Keratinocyte (primary cell): ENCODE results near the gene ZCCHC7. TPM values are rescaled to one million over a fixed set of nuclear protein-coding genes. Genes with fewer than 3 reads are reported as not detected.
A peak's percentile ranks its signal among the peaks of the same experiment; 100 is the strongest.

Experiments
- DNase-seq: peaks from one replicate; pipeline ENCODE4 v3.0.0-alpha.2; 2011; ENCODE audit warnings: low read depth, missing footprints, low spot score
- FAIRE-seq: peaks from 2 replicates; lab custom pipeline; 2011; peaks lifted over from hg19 to GRCh38; lab: Jason Lieb, UNC
- H2AFZ ChIP-seq: 2 replicates; pipeline ENCODE4 v1.6.0; 2012; ENCODE audit warnings: low read length, control low read depth, inconsistent platforms; ENCODE audit not compliant: control insufficient read depth
- H3K27ac ChIP-seq: 2 replicates; pipeline ENCODE4 v1.5.1; 2011; ENCODE audit warnings: low read length; ENCODE audit not compliant: control insufficient read depth, insufficient read depth
- H3K27me3 ChIP-seq: 3 replicates; pipeline ENCODE4 v1.6.0; 2011; ENCODE audit warnings: low read length; ENCODE audit not compliant: control insufficient read depth, insufficient read depth; ENCODE audit errors: extremely low read depth
- H3K36me3 ChIP-seq, 2 experiments: 2 replicates in 1 of 2; 3 replicates in 1 of 2; pipeline ENCODE4 v1.5.1; 2011; ENCODE audit warnings: low read length in 2 of 2, mild to moderate bottlenecking in 1 of 2; ENCODE audit not compliant: control insufficient read depth in 2 of 2, insufficient read depth in 2 of 2; ENCODE audit errors: extremely low read depth in 1 of 2
- H3K4me1 ChIP-seq: 3 replicates; pipeline ENCODE4 v1.5.1; 2011; ENCODE audit warnings: low read length; ENCODE audit not compliant: control insufficient read depth, insufficient read depth; ENCODE audit errors: extremely low read depth
- H3K4me2 ChIP-seq: 3 replicates; pipeline ENCODE4 v1.6.0; 2011; ENCODE audit warnings: low read depth, low read length; ENCODE audit not compliant: control insufficient read depth, insufficient read depth; ENCODE audit errors: extremely low read depth
- H3K4me3 ChIP-seq, 3 experiments: fragments of 200-600 bp in 1 of 3; sonication (generic) in 1 of 3; 2 replicates in 2 of 3; 3 replicates in 1 of 3; pipeline ENCODE4 v1.5.1; 2011 to 2016; ENCODE audit warnings: low read length in 3 of 3, mild to moderate bottlenecking in 3 of 3, control low read depth in 2 of 3, inconsistent platforms in 1 of 3, low read depth in 1 of 3, mixed read lengths in 1 of 3, mixed run types in 1 of 3, moderate library complexity in 1 of 3; ENCODE audit not compliant: control insufficient read depth in 2 of 3, insufficient read depth in 2 of 3; ENCODE audit errors: extremely low read depth in 1 of 3
- H3K79me2 ChIP-seq: 2 replicates; pipeline ENCODE4 v1.6.0; 2012; ENCODE audit warnings: low read length; ENCODE audit not compliant: control insufficient read depth, insufficient read depth
- H3K9ac ChIP-seq: 3 replicates; pipeline ENCODE4 v1.6.0; 2011; ENCODE audit warnings: low read length; ENCODE audit not compliant: control insufficient read depth, insufficient read depth; ENCODE audit errors: extremely low read depth
- H3K9me1 ChIP-seq: 3 replicates; pipeline ENCODE4 v1.6.0; 2011; ENCODE audit warnings: low read length; ENCODE audit not compliant: control insufficient read depth, insufficient read depth; ENCODE audit errors: extremely low read depth
- H3K9me3 ChIP-seq: 2 replicates; pipeline ENCODE4 v1.5.1; 2012; ENCODE audit warnings: low read depth, low read length; ENCODE audit not compliant: control insufficient read depth
- H4K20me1 ChIP-seq: 3 replicates; pipeline ENCODE4 v1.6.0; 2011; ENCODE audit warnings: low read length; ENCODE audit not compliant: control insufficient read depth, insufficient read depth; ENCODE audit errors: extremely low read depth
- EZH2 ChIP-seq: IDR thresholded peaks from one replicate; pipeline ENCODE4 v1.6.1; 2012; ENCODE audit warnings: inconsistent platforms, mild to moderate bottlenecking, low read length, moderate library complexity
- dilution Hi-C: fragments of 300-500 bp; cut with MboI; formaldehyde crosslinking; loops from one replicate; pipeline ENCODE4 v1.7.0; 2020; ENCODE audit warnings: low sequenced_read_pairs; ENCODE audit not compliant: extremely low pct_ligation_motif_present
- polyA plus RNA-seq, 5 experiments: library from polyadenylated mRNA; depleted of rRNA in 3 of 5; stranded (reverse) in 3 of 5; stranded (forward) in 1 of 5; unstranded in 1 of 5; fragments of >200 nt; gene quantifications; 1 replicate in 1 of 5; 2 replicates in 3 of 5; 3 replicates in 1 of 5; pipeline versions ENCODE4 v1.2.1 to v1.2.3, GENCODE V29; 2011 to 2012; ENCODE audit warnings: missing spikeins in 2 of 5, low read depth in 1 of 5, low replicate concordance in 1 of 5
- TF ChIP-seq, protein P1 (sequence below), 3 experiments: IDR thresholded peaks in 1 of 3; conservative IDR thresholded peaks in 1 of 3; optimal IDR thresholded peaks in 1 of 3; 2 replicates in 2 of 3; 3 replicates in 1 of 3; pipeline versions ENCODE3 to v1.5.1; 2011; ENCODE audit warnings: low read length in 3 of 3, mild to moderate bottlenecking in 3 of 3, moderate library complexity in 2 of 3, control low read depth in 1 of 3, inconsistent platforms in 1 of 3; ENCODE audit not compliant: insufficient read depth in 2 of 3; ENCODE audit errors: extremely low read depth in 1 of 3

The ZCCHC7 gene
- polyA plus RNA-seq, 1 donor (not counting 4 experiments of a cell fraction or from before 2014, with no cell fraction given), result 16.5 TPM

GRCh38 chr9:37295178-37295577, 174.8 kb downstream of the ZCCHC7 start:
- dilution Hi-C loops, result no loop called here
- no peaks in the 10 kb centered on the region for H4K20me1 ChIP-seq
- no peak for FAIRE-seq
- no peaks in the 10 kb centered on the region for H3K9me1 ChIP-seq
- H3K9me3 ChIP-seq, result no peaks in the 10 kb centered on the region
- no peaks in the 10 kb centered on the region for H3K27me3 ChIP-seq
- H3K4me2 ChIP-seq, result no peak overlapping the region
- H2AFZ ChIP-seq, result no peak overlapping the region
- DNase-seq, result no peak
- peaks cover 30% of the 10 kb centered on the region for H3K4me1 ChIP-seq
- no peak for TF ChIP-seq EZH2
- TF ChIP-seq, protein P1, sequence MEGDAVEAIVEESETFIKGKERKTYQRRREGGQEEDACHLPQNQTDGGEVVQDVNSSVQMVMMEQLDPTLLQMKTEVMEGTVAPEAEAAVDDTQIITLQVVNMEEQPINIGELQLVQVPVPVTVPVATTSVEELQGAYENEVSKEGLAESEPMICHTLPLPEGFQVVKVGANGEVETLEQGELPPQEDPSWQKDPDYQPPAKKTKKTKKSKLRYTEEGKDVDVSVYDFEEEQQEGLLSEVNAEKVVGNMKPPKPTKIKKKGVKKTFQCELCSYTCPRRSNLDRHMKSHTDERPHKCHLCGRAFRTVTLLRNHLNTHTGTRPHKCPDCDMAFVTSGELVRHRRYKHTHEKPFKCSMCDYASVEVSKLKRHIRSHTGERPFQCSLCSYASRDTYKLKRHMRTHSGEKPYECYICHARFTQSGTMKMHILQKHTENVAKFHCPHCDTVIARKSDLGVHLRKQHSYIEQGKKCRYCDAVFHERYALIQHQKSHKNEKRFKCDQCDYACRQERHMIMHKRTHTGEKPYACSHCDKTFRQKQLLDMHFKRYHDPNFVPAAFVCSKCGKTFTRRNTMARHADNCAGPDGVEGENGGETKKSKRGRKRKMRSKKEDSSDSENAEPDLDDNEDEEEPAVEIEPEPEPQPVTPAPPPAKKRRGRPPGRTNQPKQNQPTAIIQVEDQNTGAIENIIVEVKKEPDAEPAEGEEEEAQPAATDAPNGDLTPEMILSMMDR (optimal IDR thresholded peaks at IDR 0.05 in 1 of 3, IDR thresholded peaks at IDR 0.05 in 1 of 3, conservative IDR thresholded peaks at IDR 0.05 in 1 of 3; ENCODE audit: extremely low read depth in 1 of 3, insufficient read depth in 2 of 3, low read length in 3 of 3), result no peak
- no peak overlapping the region for H3K9ac ChIP-seq
- no peaks in the 10 kb centered on the region for H3K36me3 ChIP-seq
- peaks cover 5% of the 10 kb centered on the region for H3K79me2 ChIP-seq
- no peak overlapping the region for H3K4me3 ChIP-seq
- H3K27ac ChIP-seq, result no peak overlapping the region

DNA sequence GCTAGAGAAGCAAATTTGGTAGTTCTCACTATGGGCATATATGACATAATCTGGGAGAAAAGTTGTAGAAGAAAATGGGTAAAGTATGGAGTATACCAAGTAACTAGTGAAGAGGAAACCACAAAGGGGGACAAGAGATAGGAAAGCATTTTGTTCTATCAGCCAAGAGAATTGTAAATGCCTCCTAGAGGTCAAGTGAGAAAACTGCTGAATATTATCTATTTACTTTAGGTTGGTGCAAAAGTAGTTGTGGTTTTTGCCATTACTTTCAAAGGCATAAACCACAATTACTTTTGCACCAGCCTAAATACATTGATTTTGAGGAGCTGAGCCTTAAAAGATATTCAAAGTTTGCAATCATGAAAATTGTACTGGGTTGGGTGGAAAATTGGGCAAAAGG, 175.4 kb downstream of the ZCCHC7 start:
- no peak for FAIRE-seq
- no peaks in the 10 kb centered on the region for H3K27me3 ChIP-seq
- H3K4me2 ChIP-seq, result no peak overlapping the region
- no peak overlapping the region for H2AFZ ChIP-seq
- H4K20me1 ChIP-seq, result no peaks in the 10 kb centered on the region
- H3K4me3 ChIP-seq, result no peak overlapping the region
- no peak overlapping the region for H3K27ac ChIP-seq
- H3K9ac ChIP-seq, result no peak overlapping the region
- H3K36me3 ChIP-seq, result no peaks in the 10 kb centered on the region
- peaks cover 5% of the 10 kb centered on the region for H3K79me2 ChIP-seq
- no peaks in the 10 kb centered on the region for H3K9me3 ChIP-seq
- no peaks in the 10 kb centered on the region for H3K9me1 ChIP-seq
- TF ChIP-seq, protein P1 (optimal IDR thresholded peaks at IDR 0.05 in 1 of 3, IDR thresholded peaks at IDR 0.05 in 1 of 3, conservative IDR thresholded peaks at IDR 0.05 in 1 of 3; ENCODE audit: extremely low read depth in 1 of 3, insufficient read depth in 2 of 3, low read length in 3 of 3), result peak in 1 of 3 experiments; percentile 37
- TF ChIP-seq EZH2, result no peak
- dilution Hi-C loops, result no loop called here
- DNase-seq, result no peak
- H3K4me1 ChIP-seq, result peaks cover 26% of the 10 kb centered on the region
